HG02642 (cell line): ENCODE results near the gene TBX15.

Experiments
- ATAC-seq: cut with Tn5 transposase; IDR thresholded peaks from one replicate; pipeline ENCODE4 v1.9.1; 2021; ENCODE audit warnings: mild to moderate bottlenecking; ENCODE audit not compliant: unreplicated experiment, poor library complexity

TBX15 gene

GRCh38 chr1:118988186-118989005, at the start of gene TBX15:
TSS of gene TBX15 (minus strand) at chr1:118988343. CDS start at chr1:118987795, 548 bp downstream.
- no peak for ATAC-seq

- ATAC-seq, result no peak
Observed at GRCh38 chr1:119034359-119034758, 46.2 kb upstream of the TBX15 start.

- no peak for ATAC-seq
Observed at GRCh38 chr1:119032986-119033385, 44.8 kb upstream of the TBX15 start.

- no peak for ATAC-seq
Observed at GRCh38 chr1:119027759-119028158, 39.6 kb upstream of the TBX15 start.

GRCh38 chr1:119026956-119027355, 38.8 kb upstream of the TBX15 start:
- no peak for ATAC-seq

GRCh38 chr1:119015547-119015946, 27.4 kb upstream of the TBX15 start:
- no peak for ATAC-seq

- ATAC-seq, result no peak
Observed at GRCh38 chr1:119012383-119012782, 24.2 kb upstream of the TBX15 start.

GRCh38 chr1:119011706-119012105, 23.6 kb upstream of the TBX15 start:
- ATAC-seq, result no peak

- no peak for ATAC-seq
Observed at GRCh38 chr1:119011116-119011515, 23.0 kb upstream of the TBX15 start.

GRCh38 chr1:119010201-119010600, 22.1 kb upstream of the TBX15 start:
- no peak for ATAC-seq

GRCh38 chr1:119009312-119009655, 21.1 kb upstream of the TBX15 start:
- ATAC-seq, result no peak

GRCh38 chr1:119008483-119009311, 20.6 kb upstream of the TBX15 start:
- peak; percentile 53 for ATAC-seq

GRCh38 chr1:119007670-119008482, 19.7 kb upstream of the TBX15 start:
- peak; percentile 35 for ATAC-seq

GRCh38 chr1:119007339-119007669, 19.2 kb upstream of the TBX15 start:
- no peak for ATAC-seq

- ATAC-seq, result no peak
Observed at GRCh38 chr1:119006406-119007279, 18.5 kb upstream of the TBX15 start.

- ATAC-seq, result no peak
Observed at GRCh38 chr1:119005724-119006405, 17.7 kb upstream of the TBX15 start.

GRCh38 chr1:119004781-119005180, 16.6 kb upstream of the TBX15 start:
- ATAC-seq, result no peak

GRCh38 chr1:119004129-119004527, 16.0 kb upstream of the TBX15 start:
- ATAC-seq, result no peak

- no peak for ATAC-seq
Observed at GRCh38 chr1:119003413-119004128, 15.4 kb upstream of the TBX15 start.
